HG02759 (cell line): ENCODE measurements around the gene RECK.
"Not testable (repeated sequence)": the region's sequence is repeated elsewhere in the genome, so short reads cannot be mapped to it uniquely, and the experiment has no call there.

ENCODE experiments used
- ATAC-seq: cut with Tn5 transposase; IDR thresholded peaks from one replicate; pipeline ENCODE4 v1.9.1; 2021; ENCODE audit warnings: mild to moderate bottlenecking, moderate library complexity; ENCODE audit not compliant: unreplicated experiment

Gene RECK

GRCh38 chr9:36036780-36037548 lies at the start of gene RECK:
Gene RECK (plus strand): TSS chr9:36036913. CDS start chr9:36036999, 86 bp downstream.
- ATAC-seq, result peak; percentile 91

- ATAC-seq, result no peak
These were observed 46.6 kb upstream of the RECK start for GRCh38 chr9:35990155-35990554.

- not testable (repeated sequence) for ATAC-seq
These were observed 43.6 kb upstream of the RECK start for GRCh38 chr9:35993136-35993535.

GRCh38 chr9:35993976-35994720 lies 42.6 kb upstream of the RECK start:
- no peak for ATAC-seq

GRCh38 chr9:35994959-35995358 lies 41.8 kb upstream of the RECK start:
- ATAC-seq, result no peak

GRCh38 chr9:35996358-35996970 lies 40.2 kb upstream of the RECK start:
- no peak for ATAC-seq

- not testable (repeated sequence) for ATAC-seq
These were observed 39.7 kb upstream of the RECK start for GRCh38 chr9:35997016-35997415.

- ATAC-seq, result no peak
These were observed 38.4 kb upstream of the RECK start for GRCh38 chr9:35998333-35998732.

GRCh38 chr9:36005891-36006290 lies 30.8 kb upstream of the RECK start:
- no peak for ATAC-seq

- no peak for ATAC-seq
These were observed 30.0 kb upstream of the RECK start for GRCh38 chr9:36006549-36007315.

- no peak for ATAC-seq
These were observed 29.4 kb upstream of the RECK start for GRCh38 chr9:36007316-36007708.

GRCh38 chr9:36007852-36008251 lies 28.9 kb upstream of the RECK start:
- ATAC-seq, result no peak

- ATAC-seq, result peak; percentile 45
These were observed 27.9 kb upstream of the RECK start for GRCh38 chr9:36008774-36009300.

GRCh38 chr9:36011379-36011778 lies 25.3 kb upstream of the RECK start:
- ATAC-seq, result no peak

GRCh38 chr9:36017278-36017677 lies 19.4 kb upstream of the RECK start:
- no peak for ATAC-seq

GRCh38 chr9:36018129-36018528 lies 18.6 kb upstream of the RECK start:
- no peak for ATAC-seq

- ATAC-seq, result no peak
These were observed 17.6 kb upstream of the RECK start for GRCh38 chr9:36018891-36019720.

GRCh38 chr9:36021968-36022367 lies 14.7 kb upstream of the RECK start:
- no peak for ATAC-seq

- ATAC-seq, result no peak
These were observed 13.3 kb upstream of the RECK start for GRCh38 chr9:36023260-36024048.
